Fibroblast of villous mesenchyme (primary cell): Measurements from ENCODE around the gene TTC13. TPM values are rescaled to one million over a fixed set of nuclear protein-coding genes. Genes with fewer than 3 reads are reported as not detected.

ENCODE experiments used
- DNase-seq: peaks from one replicate; pipeline ENCODE4 v3.0.0-alpha.2; 2010; ENCODE audit warnings: low read depth
- H3K4me3 ChIP-seq: 2 replicates; pipeline ENCODE4 v1.5.1; 2011; ENCODE audit warnings: low read depth, mild to moderate bottlenecking, low read length
- CTCF ChIP-seq: IDR thresholded peaks from 2 replicates; pipeline ENCODE4 v1.5.1; 2012; ENCODE audit warnings: low read depth, mild to moderate bottlenecking, low read length; ENCODE audit not compliant: insufficient read depth
- total RNA-seq: library from RNA; depleted of rRNA; stranded (reverse); fragments of >200 nt; gene quantifications from 2 replicates; pipeline ENCODE4 v1.2.3, GENCODE V29; 2012

The TTC13 gene
- total RNA-seq, 1 donor: 18.6 TPM

DNA sequence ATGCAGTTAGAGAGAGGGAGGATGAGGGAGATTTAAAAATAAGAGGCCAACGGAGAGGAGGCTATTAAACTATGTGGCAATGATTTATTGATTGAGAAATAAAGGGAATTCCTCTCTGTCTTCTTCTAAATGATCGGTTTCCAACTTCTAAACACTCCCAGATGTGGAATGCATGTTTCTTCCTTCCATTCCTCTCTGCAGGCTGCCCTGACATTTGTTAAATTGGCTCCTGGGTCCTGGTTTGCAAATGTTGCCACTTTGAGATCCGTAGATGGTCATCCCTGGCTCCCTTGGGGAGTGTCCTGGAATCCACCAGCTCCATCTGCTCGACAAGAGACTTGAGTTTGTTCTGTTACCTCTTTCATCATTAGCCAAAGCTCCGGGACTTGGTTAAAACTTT lies 100.1 kb downstream of the TTC13 start:
- peak; percentile 95 for DNase-seq
- no peak overlapping the region for H3K4me3 ChIP-seq
- no peak for TF ChIP-seq CTCF

GRCh38 chr1:230877924-230878590 lies 100.6 kb downstream of the TTC13 start:
- no peak overlapping the region for H3K4me3 ChIP-seq
- no peak for TF ChIP-seq CTCF

DNA sequence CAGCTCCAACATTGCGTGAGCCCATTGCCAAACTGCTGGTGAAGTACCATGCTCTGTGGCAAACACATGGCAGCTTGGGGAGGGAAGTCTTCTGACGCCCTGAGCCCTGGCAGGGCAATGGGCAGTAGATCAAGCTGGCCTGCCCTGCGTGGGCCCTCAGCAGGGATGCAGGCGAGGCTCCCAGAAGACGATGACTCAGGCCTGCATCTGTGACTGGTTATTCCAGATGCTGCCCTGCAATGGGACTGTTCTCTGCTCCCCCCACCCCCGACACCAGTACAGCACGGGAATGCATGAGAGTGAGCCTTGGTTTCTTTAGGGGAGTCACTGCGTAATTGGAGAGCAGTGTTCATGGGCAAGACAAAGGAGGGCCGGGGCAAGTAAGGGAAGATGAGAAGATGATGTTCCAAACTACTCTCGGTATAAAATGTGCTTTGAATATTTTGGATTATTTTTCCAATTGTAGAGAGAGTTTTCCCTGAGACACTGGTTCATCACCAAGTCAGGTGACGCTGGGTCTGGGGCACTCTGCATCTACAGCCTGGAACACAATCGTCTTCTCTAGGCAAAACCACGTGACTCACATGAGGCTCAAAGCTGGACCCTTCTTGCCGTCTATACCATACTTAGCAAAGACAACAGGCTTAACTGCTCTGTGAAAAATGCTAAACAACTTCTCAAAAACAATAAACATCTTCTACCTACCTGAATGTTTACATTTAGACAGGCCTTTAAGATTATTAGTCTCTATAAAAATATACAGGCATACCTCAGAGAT lies 101.3 kb downstream of the TTC13 start:
- no peak for TF ChIP-seq CTCF
- no peak overlapping the region for H3K4me3 ChIP-seq
- DNase-seq: no peak

More at GRCh38 chr1:230877924-230878590, 100.6 kb downstream of the TTC13 start:
- DNase-seq: no peak

- no peak for DNase-seq
- no peak for TF ChIP-seq CTCF
- no peak overlapping the region for H3K4me3 ChIP-seq
Observed at GRCh38 chr1:230876660-230877059, 102.0 kb downstream of the TTC13 start.

- DNase-seq: no peak
- no peak overlapping the region for H3K4me3 ChIP-seq
- TF ChIP-seq CTCF: no peak
Observed at GRCh38 chr1:230875370-230875769, 103.3 kb downstream of the TTC13 start.

DNA sequence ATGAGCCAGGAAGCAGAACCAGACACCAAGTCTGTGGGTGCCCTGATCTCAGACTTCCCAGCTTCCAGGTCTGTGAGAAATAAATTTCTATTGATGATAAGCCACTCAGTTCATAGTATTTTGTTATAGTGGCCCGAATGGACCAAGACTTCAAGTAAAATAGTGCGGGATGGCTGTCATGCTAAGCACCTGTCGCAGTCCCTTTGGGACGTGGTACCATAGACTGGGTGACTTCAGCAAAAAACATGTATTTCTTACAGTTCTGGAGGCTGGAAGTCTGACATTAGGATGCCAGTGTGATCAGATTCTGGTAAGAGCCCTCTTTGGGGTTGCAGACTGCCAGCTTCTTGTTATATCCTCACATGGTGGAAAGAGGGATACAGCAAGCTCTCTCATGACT lies 107.7 kb downstream of the TTC13 start:
- TF ChIP-seq CTCF: no peak
- no peak for DNase-seq
- no peak overlapping the region for H3K4me3 ChIP-seq
